ENCODE results near the gene EVI5. TPM values are rescaled to one million over a fixed set of nuclear protein-coding genes. Genes with fewer than 3 reads are reported as not detected.
A peak's percentile ranks its signal among the peaks of the same experiment; 100 is the strongest.
"Not testable (repeated sequence)": the region's sequence is repeated elsewhere in the genome, so short reads cannot be mapped to it uniquely, and the experiment has no call there.

The EVI5 gene
- polyA plus RNA-seq, 3 donors, result 17.6 to 23.1 (median 17.8) TPM

GRCh38 chr1:92695104-92695503 is 89.8 kb downstream of the EVI5 start:
- no peak for DNase-seq

- no peak for DNase-seq
These were observed 93.0 kb downstream of the EVI5 start for GRCh38 chr1:92691925-92692324.

GRCh38 chr1:92690212-92690906 is 94.5 kb downstream of the EVI5 start:
- DNase-seq, result no peak

GRCh38 chr1:92679980-92680379 is 104.9 kb downstream of the EVI5 start:
- no peak for DNase-seq

- DNase-seq, result no peak
These were observed 121.1 kb downstream of the EVI5 start for GRCh38 chr1:92663775-92664174.

DNA sequence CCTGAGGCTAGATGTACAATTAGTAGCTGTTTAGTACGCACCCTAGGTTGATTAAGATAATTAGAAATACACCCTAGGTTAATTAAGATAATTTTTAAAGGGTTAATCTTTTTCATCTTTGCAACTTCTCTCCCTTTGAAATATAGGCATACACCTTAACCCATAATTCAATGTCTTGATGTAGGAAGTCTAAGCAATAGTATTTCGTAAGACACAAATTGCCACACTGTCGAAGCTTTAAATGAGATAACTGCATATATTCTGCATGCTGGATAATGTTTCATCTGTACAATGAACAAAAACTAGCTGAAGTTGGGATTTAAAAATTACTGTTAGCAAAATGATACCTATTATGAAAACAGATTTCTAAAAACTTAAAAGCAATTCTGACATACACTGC is 122.9 kb downstream of the EVI5 start:
- DNase-seq, result no peak

DNA sequence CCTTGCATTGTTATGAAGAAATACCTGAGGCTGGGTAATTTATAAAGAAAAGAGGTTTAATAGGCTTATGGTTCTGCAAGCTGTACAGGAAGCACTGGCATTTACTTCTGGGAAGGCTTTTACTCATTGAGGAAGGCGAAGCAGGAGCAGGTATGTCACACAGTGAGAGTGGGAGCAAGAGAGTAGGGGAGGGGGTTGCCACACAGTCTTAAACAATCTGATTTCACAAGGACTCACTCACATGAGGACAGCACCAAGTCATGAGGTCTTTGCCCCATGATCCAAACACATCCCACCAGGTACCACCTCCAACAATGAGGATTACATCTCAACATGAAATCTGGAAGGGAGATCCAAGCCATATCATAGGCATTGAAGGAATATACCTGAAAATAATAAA is 127.2 kb downstream of the EVI5 start:
- DNase-seq, result no peak

GRCh38 chr1:92655197-92655801 is 129.6 kb downstream of the EVI5 start:
- peak; percentile 5 for DNase-seq

DNA sequence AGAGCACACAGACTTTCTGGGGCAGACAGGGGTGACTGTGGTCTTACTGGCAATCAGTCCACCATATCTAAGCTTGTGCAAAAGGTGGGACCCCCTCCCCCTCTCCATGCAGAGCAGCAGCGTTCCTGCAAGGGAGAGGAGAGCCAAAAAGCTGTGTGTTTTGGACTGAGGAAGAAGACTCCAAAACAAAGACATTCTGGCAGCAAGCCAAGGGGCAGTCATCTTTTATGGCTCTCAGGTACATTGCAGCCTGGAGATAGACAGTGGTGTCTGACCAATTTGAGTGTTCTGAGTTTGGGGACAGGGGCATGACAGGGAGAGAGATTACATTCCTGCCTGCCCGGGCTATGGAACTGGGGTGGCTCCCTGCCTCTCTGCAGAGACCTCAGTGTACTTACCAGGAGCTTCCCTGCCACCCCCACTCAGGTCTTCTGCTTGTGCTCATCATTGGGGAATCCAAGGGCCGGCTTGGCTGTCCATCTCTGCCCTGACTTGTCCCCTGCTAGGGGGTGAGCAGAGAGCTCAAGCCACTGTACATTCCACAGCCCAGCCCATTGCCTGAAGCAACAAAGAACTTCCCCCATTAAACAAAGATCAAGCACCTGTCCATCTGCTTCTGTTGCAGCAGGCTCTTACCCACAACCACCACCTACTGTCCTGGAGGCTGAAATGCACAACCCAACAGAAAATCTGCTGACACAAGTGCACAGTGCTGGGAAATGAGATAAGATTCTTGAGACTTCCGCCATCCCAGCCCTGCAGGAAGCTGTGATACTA is 131.1 kb downstream of the EVI5 start:
- no peak for DNase-seq

- DNase-seq, result not testable (repeated sequence)
These were observed 144.2 kb downstream of the EVI5 start for GRCh38 chr1:92640686-92641085.

GRCh38 chr1:92638498-92638897 is 146.4 kb downstream of the EVI5 start:
- no peak for DNase-seq

GRCh38 chr1:92635203-92635602 is 149.7 kb downstream of the EVI5 start:
- not testable (repeated sequence) for DNase-seq

GRCh38 chr1:92623187-92623778 is 161.6 kb downstream of the EVI5 start:
- no peak for DNase-seq

DNA sequence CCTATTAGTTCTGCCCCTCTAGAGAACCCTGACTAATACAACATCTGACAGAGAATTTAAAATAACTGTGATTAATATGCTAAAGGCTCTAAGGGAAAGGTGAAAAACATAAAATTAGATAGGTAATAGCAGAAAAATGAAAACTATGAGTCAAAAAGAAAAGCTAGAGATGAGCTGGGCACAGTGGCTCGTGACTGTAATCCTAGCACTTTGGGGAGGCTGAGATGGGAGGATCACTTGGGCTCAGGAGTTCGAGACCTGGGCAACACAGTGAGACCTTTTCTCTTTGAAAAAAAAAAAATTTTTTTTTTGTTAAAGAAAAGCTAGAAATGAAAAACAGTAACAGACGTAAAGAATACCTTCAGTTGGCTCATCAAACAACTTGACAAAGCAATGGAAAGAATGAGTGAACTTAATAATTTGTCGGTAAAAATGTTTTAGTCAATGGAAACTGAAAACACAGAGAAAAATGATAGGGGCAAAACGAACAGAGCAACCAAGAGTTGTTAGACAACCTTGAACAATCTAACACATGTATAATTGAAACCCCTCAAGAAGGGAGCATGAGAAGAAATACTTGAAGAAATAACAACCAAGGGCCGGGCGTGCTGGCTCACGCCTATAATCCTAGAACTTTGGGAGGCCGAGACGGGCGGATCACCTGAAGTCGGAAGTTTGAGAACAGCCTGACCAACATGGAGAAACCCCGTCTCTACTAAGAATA is 165.3 kb downstream of the EVI5 start:
- no peak for DNase-seq

DNA sequence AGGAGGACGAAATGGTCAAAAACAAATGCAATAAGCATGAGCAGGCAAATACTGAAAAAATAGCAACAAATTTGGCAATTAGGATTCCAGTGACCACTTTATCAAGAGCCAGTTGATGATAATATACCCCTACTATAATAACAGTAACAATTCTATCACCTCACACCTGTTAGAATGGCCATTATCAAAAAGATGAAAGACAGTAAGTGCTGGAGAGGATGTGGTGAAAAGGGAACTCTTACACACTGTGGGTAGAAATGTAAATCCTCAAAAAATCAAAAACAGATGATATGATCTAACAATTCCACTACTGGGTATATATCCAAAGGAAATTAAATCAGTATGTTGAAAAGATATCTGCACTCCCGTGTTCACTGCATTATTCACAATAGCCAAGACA is 183.9 kb downstream of the EVI5 start:
- no peak for DNase-seq

GRCh38 chr1:92599184-92599583 is 185.7 kb downstream of the EVI5 start:
- no peak for DNase-seq

GRCh38 chr1:92589361-92589760 is 195.5 kb downstream of the EVI5 start:
- not testable (repeated sequence) for DNase-seq

DNA sequence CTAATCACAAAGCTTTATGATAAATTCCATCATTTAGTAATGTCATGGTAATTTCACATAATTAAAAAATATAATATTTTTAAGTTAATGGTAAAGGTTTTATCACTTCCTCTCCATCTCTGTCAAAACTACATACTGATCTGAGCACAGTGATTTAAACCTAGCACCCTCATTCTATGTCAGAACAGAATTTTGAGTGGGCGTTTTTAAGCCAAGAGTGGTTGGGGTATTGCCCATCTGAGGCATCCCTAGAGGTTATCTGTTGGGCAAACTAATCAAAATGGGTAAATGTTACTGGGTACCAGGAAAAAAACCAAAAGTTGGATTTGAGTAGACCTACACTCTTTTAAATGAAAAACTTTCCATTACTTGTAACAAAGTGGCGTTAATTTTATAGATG is 197.5 kb downstream of the EVI5 start:
- no peak for DNase-seq

- DNase-seq, result no peak
These were observed 199.1 kb downstream of the EVI5 start for GRCh38 chr1:92585831-92586230.

- DNase-seq, result not testable (repeated sequence)
These were observed 200.1 kb downstream of the EVI5 start for GRCh38 chr1:92584810-92585209.

DNA sequence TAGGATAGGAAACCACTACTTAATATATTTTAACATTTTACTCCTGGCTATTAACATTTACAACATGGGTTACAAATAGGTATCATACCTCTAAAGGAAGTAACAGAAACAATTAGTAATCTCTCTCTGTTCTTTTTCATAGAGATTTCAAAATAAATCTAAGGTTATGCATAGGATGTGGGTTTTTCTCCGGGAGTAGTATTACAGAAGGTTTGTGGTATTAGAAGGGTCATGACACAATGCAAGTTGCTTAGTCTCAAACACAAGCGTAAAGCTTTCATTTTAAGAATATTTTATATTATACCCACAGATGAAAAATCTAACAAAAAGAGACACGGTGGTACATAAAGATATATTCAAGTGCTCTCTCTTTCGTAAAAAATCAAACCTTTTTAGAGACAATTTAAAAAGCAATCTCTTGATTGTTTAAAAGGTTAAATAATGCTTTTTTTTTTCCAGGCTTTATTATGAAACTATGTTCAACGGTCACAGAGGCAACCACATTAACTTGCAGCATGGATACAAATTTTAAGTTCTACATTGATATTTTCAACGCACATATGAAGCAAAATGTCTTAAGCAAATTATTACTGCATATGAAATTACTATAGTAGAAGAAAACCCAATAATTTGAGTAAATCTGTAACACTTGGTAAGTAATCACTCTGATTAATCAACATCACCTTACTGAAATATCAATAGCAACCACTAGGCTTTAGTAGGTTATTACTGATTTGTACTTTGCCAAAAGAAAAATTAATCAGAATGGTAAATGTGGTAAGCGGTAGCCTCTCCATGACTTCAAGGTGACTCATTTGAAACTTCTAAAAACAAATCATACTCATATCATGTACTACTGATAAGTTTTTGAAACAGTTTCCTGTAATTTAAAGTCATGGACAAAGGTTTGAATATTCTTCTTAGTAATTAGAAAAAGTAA is 200.8 kb downstream of the EVI5 start:
- DNase-seq, result no peak
